ENCODE results near the gene NFIB.

The NFIB gene

DNA sequence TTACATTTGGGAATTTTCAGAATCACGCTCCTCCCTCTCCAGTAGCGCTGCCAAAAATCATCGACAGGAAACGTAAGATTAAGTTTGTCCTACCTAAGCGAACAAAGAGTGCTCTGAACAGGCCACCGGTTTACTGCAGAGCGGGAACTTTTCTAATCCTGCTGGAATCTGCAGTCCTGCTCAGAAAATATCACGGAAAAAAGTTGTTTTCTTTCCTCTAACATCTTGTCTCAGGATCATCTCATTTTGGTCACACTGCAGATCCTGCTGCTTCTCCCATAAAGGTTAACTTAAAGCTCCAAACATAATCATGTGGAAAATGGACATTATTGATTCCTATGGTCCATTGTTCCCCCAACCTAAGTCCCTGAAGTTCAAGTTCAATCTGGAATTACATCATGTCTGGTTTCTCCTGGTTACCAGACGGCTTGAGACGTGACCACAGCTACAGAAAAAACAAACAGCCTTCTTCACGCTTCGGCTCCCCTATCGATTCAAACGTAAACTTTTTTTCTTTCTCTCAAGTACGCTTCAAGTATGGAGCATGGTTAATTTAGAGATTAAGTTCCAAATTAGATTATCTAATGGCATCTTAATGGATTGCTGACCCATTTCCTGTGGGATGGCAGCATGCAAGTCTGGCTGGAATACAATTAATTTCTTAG lies 217.6 kb downstream of the NFIB start:
- FAIRE-seq = no peak

DNA sequence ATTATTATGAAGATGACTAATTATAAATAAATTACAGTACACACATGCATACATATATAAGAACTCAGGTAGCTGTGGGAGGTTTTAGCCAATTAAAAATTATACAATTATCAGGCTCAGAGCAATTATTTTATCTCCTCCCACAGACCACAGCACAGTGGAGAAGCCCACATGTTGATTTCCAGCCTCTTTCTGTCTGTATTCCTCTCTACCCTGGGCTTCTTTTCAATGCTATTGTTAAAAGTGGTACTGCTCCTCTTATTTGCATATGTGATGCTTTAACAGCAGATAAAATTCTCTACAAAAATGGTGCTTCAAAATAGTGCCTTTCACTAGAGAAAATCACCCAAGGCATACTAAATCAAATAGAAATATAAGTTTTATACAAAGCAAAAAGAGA lies 218.7 kb downstream of the NFIB start:
- FAIRE-seq = no peak

DNA sequence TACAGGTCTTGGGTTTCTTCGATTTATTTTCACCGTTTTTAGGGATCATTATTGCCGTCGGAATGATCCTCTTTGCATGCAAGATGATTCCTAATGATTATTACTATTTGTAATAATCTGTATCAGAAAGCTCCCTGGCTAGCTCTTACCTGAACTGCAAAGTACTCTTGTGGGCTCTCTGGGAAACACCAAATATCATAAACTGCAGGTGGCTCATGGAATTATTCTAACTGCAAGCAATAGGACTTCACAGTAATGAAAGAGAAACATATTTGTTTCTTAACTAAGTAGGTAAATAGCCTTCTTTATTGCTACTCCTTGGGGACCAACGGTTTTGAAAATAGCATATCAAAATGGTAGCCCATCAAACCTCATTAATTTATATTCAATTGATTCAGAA lies 219.4 kb downstream of the NFIB start:
- no peak for FAIRE-seq

DNA sequence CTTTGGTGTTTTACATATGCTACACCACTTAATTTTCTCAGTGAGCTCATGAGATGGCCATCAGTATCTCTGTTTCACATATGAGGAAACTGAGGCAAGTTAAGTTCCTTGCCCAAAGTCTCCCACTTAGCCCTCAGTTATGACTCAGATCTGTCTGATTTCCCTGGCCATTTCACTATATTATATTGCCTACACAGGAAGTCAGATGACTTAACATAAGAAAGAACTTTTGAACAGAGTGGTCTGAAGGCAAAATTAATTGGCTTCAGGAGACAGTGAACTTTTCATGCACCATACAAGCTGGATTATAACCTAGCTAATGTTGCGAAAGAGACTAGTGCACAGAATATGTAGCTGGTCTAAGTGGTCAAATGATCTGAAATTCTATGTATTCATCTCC lies 221.6 kb downstream of the NFIB start:
- no peak for FAIRE-seq

DNA sequence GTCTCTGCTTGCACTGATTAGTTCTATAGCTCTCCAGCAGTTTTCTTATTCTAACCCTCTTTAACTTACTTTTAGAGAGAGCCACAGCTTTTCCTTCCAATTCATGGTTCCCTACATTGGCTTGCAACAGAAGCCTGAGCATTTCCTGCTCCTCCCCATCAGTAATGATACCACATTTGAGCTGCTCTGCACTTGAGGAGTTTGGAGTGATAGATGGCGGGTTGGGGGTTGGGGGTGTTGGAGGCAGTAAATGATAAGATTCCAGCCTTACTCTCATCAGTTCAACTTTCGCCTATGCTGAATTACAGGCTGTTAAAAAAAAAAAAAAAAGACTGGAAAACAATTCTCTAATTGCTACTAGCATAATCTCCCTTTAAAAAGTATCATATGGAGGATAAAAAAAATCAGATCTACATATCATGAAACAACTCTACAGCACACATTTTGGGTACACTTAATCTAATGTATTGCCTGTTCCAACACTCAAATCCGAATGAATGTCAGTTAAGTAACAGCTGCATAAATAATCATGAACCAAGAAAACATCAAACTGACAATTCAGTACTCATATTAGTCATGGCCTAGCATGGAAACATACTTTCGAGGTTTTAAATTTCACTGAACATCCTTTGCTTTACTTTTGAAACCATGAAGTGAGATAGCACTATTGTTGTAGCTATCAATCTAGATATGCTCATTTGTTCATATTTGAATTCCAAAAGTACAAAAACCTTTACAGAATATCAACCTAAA lies 224.7 kb downstream of the NFIB start:
- FAIRE-seq = no peak

DNA sequence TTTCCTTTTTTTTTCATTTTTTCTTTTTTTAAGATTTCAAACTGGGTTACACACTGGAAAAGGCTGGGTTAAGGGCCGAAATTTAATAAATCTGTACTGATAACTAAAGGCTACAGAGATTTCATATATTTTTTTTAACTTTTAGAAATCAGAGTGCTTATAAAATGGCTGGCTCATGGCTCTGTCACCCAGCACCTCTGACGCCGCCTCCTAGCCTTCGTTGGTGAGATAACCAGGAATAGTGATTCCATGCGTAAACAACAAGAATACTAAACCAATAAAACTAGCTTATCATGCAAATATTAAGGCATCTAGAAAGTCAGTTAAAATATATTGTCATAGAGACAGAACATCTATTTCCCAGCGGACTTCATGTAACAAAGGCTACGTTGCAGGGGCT lies 226.4 kb downstream of the NFIB start:
- no peak for FAIRE-seq

DNA sequence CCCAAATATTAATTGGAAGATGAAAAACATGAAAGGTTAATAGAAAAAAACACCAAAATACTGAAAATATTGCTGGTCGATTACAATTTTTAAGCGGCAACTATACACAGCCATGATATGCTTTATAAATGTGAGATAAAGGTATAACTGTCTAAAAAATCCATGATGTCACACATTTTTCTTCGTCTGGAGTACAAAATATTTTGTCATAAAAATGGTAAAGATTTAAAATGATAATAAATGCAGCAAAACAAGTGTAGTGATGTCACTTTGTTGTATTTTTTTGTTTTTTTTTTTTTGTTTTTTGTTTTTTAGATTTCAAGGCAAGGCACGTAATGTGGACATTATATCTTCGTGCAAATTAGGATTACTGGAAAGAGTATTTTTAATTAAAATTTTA lies 227.4 kb downstream of the NFIB start:
- no peak for FAIRE-seq

DNA sequence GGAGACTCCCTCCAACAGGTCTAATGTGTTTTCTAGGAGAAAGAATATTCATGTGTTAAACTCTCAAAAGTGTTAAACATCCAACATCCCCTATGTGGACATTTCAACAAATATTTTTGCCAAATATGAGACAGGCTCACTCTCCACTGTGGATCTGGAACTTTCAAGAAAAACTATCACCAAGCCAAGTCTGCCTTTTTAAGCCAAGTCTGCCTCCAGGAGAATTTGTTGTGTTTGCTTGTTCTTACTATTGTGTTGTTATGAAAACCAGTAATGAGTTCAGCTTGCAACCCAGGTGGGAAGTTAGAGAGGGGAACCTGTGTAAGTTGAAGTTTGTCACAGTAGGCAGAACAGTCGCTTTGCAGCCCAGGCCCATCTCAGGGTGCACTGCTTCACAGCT lies 228.1 kb downstream of the NFIB start:
- FAIRE-seq = no peak

DNA sequence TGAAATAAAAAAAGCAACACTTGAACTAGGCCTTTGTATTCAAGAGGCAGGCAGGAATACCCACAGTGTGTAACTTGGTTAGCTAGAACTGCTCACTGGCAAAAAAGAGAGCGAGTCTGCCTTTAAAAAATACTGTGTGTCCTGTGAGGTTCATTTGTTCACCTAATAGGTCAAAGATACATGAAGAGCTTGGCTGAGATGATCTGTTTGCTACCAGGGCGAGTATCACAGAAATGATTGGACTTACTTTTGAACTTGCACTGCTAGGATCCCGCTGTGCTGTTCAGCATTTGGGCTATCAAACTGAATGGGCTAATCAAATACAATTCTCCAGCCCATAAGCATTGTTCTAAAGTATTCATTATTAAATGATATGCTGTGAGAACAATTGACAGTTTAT lies 229.1 kb downstream of the NFIB start:
- FAIRE-seq = no peak

DNA sequence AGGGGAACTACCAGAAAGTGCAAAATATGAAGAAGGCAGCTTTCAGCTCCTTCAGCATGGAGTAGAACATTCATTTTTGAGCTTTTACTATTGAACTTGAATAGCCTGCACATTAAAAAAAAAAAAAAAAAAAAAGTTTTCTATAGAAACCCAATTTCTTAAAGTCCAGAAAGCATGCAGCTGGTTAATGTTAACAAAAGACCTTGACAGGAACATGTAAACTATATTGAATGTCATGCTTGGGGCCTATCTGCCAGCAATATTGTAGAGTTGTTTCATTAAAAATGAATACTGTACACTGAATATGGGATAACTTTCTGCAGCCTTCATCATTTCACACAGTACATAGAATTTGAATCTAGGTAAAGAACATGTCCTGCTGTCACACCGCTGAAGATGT lies 230.6 kb downstream of the NFIB start:
- FAIRE-seq = no peak

DNA sequence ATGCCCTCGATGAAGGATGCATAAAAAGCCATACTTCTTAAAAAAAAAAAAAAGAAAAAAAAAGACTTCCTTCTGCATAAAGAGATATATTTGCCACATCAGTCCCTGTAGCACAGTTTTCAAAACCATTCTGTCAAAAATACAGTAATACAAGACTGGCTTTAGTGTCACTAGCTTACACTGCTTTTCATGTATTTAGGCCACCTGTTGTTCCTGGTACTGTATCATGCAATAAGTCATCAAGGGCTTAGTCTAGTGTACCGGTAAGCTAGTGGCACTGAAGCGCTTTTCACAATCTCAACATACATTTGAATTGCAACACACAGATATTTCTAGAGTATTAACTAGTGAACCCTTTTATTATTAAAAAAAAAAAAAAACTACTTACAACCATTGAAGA lies 231.2 kb downstream of the NFIB start:
- no peak for FAIRE-seq

DNA sequence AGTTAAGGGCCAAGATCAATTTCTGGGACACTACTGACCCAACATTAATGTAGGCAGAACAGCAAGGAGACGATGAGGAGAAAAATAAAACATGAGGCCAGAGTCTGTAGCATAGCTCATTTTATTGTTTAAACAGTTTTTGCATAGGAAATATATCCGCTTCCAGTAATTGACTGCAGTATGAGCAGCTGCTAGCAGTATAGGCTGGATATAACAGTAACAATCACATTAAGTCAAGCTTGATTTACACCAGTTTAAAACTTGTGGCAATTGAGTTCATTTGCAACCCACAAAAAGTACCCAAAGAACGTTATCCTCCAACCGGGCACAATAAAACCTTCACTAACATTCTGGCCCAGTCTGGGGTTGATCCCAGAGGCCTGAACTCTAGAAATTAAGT lies 232.2 kb downstream of the NFIB start:
- FAIRE-seq = no peak

DNA sequence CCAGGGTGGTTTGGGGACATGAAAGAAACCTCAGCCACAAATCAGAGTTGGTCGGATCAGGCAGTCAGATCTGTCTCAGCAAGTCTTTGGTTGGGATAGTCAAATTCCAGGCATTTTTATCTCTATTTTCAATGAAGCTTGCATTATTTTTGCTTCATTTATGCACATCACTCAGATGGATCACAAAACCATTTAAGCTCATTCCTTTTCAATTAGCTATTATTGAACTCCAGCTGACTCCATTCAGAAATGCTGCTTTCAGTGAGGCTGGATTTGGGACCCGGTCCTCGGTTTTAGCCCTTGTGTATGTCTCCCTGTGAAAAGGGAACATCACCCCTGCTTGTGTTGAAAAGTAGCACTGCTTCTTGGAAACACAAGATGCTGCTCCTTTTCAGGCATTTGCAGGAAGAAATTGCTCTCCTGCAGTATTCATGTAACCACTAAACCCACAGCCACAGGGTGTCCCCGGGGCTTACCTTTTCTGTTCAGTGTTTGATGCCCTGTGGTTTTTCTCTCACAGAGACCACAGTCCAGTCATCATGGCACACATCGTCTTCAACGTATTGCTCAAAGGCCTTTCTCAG lies 232.9 kb downstream of the NFIB start:
- no peak for FAIRE-seq

DNA sequence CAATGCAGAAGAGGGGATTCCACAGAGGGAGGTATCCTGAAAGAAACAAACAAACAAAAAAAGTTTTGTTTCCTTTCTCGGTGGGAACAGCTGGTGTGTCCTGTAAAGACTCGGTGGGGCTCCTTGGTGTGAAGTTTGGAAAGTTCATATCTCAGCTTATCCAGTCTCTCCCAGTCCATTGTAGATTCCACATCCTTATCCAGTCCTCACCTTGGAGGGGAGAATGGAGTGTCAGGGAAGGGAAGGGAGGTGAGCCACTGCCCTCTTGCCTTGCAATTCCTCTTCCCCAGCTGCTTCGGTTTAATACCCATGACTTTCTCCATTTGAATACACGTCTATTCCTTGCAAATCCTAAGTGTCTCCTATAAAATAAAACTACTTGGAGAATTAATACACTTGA lies 234.5 kb downstream of the NFIB start:
- FAIRE-seq = no peak

DNA sequence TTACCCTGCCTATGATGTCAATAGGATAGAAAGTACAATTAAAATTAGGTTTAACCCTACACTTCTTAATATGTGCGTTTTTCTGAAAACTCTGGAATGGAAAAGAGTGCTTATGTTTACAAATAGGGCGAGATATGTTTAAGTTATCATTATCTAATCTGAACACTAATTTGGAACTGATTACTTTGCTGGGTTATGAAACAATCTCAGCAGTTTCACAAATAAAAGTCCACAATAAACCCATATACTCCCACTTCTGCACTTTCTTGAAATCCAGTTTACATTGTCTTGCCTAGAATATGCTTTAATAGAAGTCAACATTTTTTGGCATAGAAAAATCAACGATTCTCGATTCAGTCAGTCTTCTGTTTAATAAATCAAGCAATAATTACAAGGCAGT lies 236.3 kb downstream of the NFIB start:
- FAIRE-seq = no peak

DNA sequence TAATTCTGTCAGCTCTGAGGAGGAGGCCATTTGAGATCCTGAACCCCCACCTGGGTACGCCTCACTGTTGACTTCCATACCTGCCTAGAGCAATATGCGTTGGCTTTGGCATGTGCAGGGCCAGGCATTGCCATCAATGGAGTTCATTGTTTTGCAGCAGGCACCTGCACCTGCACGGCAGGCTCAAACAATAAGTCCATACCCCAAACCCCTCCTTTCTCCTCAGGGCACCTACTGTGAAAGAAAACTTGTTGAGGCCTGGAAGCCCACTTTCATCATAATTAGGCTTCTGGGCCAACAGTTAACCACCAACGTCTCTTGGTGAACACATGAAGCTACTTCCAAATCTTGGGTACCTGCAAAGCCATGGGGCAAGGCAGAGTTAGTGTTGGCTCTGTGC lies 238.7 kb downstream of the NFIB start:
- no peak for FAIRE-seq

DNA sequence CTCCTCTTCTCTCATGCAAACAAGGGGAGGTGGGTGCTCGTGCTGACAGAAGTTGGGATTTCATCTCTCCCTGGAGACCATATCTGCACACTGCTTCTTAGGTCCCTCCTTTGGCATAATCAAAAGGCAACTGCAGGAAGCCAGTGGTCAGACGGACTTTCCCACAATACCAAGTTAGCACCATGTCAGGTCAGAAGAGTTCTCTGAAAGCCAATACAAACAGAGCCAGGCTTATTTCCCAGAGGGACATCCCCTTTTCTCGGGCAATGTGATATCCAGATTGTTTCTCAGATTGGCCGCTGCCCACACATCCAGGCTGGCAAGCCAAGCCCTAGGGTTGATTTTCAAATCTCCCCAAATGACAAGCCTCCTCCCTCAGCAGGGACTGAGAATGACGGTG lies 241.1 kb downstream of the NFIB start:
- no peak for FAIRE-seq

DNA sequence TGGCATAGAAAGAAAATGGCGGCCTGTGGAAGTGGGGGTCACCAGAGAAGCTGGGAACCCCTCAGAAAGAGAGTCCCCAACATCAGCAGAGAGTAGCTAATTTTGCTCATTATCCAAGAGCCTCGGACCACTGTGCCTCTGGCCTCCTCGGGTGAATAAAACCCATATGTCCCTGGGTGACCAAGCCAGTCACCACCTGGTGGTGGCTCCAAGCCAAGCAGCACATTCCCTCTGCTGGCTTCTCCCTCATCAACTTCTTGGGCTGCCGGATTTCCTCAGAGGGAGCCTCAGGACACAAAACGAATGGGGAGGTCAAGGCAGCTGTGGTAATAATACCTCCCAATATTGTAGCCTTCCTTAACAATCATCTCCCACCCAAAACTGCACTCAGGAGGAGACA lies 242.5 kb downstream of the NFIB start:
- FAIRE-seq = no peak

DNA sequence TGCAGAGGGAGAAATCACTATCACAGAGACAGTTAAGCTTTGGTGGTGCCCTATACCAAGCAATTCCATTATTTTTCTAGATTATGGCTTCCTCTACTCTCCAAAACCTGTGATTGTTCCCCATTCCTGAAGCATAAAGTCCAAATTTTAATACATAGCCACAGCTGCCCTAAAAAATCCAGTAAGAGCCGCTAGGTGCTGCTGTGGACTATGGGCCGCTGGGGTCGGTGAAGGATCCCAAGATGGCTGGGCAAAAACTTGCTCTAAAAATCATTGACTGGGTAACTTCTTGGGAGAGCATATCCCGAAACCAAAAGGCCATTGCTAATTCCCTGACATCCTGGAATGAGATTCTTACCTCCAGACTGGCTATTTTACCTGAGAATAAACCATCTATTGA lies 245.3 kb downstream of the NFIB start:
- no peak for FAIRE-seq

DNA sequence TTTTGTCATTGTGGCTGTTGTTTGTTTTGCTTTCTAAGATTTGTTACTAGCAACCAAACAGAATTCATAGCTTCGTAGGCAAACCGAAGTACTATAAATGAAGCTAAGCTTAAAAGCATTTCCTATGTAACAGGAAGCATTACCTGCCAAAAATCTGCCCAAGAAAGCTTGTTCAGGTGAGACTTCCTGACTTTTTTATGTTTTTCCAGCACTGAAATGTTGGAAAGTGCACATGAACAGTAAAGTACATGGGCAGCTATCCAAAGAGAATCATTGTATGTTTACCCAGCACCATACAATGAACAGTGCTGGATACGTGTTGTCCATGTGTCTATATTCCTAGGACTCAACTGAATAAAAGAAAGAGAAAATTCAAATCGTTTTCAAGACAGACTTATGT lies 247.1 kb downstream of the NFIB start:
- FAIRE-seq = no peak

DNA sequence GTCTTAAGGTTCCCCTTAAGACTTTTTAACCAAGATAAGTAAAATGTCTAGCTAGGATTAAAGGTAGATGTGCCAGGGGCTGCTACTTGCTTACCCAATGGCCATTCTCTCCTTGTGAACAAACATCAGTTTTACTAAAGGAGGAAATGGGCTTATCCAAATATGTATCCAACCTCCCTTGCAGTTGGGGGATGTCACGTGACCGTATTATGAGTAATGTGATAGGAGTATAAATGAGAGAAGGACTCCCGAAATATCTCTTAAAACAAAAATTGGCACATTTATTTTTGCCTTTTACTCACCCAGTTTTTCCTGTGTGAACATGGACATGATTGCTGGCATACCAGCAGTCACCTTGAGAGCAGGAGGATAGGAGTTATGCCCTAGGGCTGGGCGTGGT lies 247.9 kb downstream of the NFIB start:
- no peak for FAIRE-seq

DNA sequence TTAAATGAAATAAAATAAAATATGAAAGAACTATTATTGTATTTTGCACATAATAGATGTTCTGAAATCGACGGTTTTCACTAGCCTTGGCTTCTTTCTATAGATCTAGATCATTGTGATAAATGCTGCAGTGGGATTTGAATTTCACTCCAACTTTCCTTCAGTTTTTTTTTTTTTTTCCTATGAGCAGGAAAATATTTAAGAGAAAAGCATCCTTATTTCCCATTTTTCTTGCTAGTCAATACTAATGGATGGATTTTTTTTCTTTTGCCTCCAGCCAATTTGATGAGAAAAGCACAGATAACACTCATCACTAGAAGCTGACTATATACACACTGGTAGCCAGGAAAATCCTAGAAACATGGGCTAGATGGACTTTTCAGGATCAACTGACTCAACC lies 249.0 kb downstream of the NFIB start:
- FAIRE-seq = no peak

DNA sequence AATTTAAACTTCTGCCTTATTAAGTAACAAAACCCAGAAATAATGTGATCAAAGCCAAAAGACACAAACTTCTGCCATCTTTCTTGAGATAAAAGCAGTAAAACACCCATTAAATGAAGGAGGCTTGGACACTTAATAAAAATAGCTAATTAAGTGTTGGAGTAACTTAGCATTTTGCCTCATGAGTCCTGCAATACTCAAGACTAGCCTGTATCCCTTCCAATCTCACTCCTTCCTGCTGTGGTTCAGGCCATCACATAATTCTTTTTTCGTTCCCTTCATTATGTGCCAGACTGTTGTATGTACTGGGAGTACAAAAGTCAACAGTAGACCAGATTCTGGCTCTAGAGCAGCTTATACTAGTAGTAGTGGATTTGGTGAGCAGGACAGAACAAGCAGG lies 250.2 kb downstream of the NFIB start:
- no peak for FAIRE-seq

DNA sequence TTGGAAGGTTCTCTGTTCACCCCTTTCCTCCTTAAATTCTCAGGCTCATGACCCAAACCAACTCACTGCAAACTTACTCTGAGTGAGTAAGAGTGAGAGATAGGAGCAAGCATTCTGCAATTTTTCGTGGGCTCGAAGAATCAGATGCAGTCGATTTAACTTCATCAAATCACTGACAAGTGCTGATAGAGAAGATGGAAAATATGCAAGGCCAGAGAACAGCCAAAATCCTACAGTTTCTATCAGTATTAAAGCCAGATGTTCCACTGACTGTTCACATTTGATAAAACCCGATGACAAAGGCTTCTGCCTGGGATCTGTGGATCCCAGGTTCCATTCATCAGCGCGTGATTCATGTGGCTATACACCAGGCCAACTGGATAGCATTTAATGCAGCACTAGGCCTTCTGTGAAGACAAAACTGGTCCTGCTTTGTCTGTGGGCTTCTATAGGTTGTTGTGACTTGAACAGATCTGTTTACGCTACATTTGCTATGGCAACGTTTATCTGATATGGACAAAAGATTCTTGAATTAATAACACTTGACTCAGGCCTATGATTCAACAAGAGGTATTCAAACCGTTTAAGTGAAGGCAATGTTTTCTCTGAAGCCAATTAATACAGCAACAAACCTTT lies 251.2 kb downstream of the NFIB start:
- FAIRE-seq = no peak

Data from G401.6 (cell line).